HEK293 (cell line): ENCODE results near the gene FGF12.

Experiments used
- SETDB1 ChIP-seq: IDR thresholded peaks from one replicate; pipeline ENCODE4 v1.6.1; 2017; ENCODE audit warnings: mild to moderate bottlenecking, low read length, moderate library complexity, mixed read lengths; ENCODE audit not compliant: insufficient read length
- ZNF16 ChIP-seq: fragments of 450-650 bp; formaldehyde crosslinking; IDR thresholded peaks from 2 replicates; pipeline ENCODE4 v1.5.1; 2016; ENCODE audit warnings: low read depth, missing biosample characterization, missing genetic modification characterization
- ZNF274 ChIP-seq, 2 experiments: fragments of 200-500 bp in 1 of 2; fragments of 450-650 bp in 1 of 2; sonication (Bioruptor generic) in 1 of 2; formaldehyde crosslinking in 1 of 2; IDR thresholded peaks; 2 replicates each; pipeline versions ENCODE4 v1.5.1 to v1.6.1; 2014 to 2016; ENCODE audit warnings: borderline replicate concordance in 1 of 2, inconsistent platforms in 1 of 2, low read length in 1 of 2, missing biosample characterization in 1 of 2, missing genetic modification characterization in 1 of 2
- ZNF391 ChIP-seq: fragments of 450-650 bp; formaldehyde crosslinking; IDR thresholded peaks from 2 replicates; pipeline ENCODE4 v1.5.1; 2016; ENCODE audit warnings: low read depth, missing biosample characterization, missing genetic modification characterization, borderline replicate concordance
- ZNF501 ChIP-seq: fragments of 450-650 bp; formaldehyde crosslinking; IDR thresholded peaks from 2 replicates; pipeline ENCODE4 v1.5.1; 2016; ENCODE audit warnings: missing biosample characterization, missing genetic modification characterization
- ZNF514 ChIP-seq: fragments of 450-650 bp; formaldehyde crosslinking; IDR thresholded peaks from 2 replicates; pipeline ENCODE4 v1.5.1; 2016; ENCODE audit warnings: missing biosample characterization, missing genetic modification characterization
- ZNF629 ChIP-seq: fragments of 450-650 bp; formaldehyde crosslinking; IDR thresholded peaks from 2 replicates; pipeline ENCODE4 v1.5.1; 2017; ENCODE audit warnings: missing biosample characterization, missing genetic modification characterization
- ZNF747 ChIP-seq: fragments of 450-650 bp; formaldehyde crosslinking; IDR thresholded peaks from 2 replicates; pipeline ENCODE4 v1.5.1; 2016; ENCODE audit warnings: missing biosample characterization, missing genetic modification characterization
- ZNF785 ChIP-seq: fragments of 450-650 bp; formaldehyde crosslinking; IDR thresholded peaks from 2 replicates; pipeline ENCODE4 v1.5.1; 2016; ENCODE audit warnings: missing biosample characterization, missing genetic modification characterization
- TF ChIP-seq, protein P1 (sequence below): fragments of 450-650 bp; formaldehyde crosslinking; IDR thresholded peaks from 2 replicates; pipeline ENCODE4 v1.5.1; 2016; ENCODE audit warnings: missing biosample characterization, missing genetic modification characterization
- TF ChIP-seq, protein P2 (sequence below): fragments of 450-650 bp; formaldehyde crosslinking; IDR thresholded peaks from 2 replicates; pipeline ENCODE4 v1.5.1; 2016; ENCODE audit warnings: missing biosample characterization, missing genetic modification characterization
- TF ChIP-seq, protein P3 (sequence below): fragments of 450-650 bp; formaldehyde crosslinking; IDR thresholded peaks from 2 replicates; pipeline ENCODE4 v1.5.1; 2016; ENCODE audit warnings: missing biosample characterization, missing genetic modification characterization, borderline replicate concordance

DNA sequence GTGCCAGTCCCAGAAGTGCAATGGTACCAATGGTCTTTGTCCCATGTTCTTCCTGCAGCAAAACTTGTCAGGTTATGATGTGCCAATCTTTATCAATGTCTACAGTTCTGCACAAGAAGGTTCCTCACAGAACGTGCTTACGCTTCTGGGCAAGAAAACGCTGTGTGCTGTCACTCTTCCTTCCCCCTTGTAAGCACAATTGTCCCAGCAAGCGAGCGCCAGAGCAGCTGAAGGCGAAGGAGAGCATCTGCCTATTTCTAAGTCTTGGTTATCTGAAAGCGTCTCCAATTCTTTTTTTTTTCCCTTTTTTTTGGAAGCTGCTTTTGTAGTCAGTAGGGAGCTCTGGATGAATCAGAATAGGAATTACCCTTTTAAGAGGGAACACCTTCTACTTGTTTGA lies 514.4 kb downstream of the FGF12 start:
- TF ChIP-seq, protein P1, sequence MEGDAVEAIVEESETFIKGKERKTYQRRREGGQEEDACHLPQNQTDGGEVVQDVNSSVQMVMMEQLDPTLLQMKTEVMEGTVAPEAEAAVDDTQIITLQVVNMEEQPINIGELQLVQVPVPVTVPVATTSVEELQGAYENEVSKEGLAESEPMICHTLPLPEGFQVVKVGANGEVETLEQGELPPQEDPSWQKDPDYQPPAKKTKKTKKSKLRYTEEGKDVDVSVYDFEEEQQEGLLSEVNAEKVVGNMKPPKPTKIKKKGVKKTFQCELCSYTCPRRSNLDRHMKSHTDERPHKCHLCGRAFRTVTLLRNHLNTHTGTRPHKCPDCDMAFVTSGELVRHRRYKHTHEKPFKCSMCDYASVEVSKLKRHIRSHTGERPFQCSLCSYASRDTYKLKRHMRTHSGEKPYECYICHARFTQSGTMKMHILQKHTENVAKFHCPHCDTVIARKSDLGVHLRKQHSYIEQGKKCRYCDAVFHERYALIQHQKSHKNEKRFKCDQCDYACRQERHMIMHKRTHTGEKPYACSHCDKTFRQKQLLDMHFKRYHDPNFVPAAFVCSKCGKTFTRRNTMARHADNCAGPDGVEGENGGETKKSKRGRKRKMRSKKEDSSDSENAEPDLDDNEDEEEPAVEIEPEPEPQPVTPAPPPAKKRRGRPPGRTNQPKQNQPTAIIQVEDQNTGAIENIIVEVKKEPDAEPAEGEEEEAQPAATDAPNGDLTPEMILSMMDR: no peak
- TF ChIP-seq, protein P2, sequence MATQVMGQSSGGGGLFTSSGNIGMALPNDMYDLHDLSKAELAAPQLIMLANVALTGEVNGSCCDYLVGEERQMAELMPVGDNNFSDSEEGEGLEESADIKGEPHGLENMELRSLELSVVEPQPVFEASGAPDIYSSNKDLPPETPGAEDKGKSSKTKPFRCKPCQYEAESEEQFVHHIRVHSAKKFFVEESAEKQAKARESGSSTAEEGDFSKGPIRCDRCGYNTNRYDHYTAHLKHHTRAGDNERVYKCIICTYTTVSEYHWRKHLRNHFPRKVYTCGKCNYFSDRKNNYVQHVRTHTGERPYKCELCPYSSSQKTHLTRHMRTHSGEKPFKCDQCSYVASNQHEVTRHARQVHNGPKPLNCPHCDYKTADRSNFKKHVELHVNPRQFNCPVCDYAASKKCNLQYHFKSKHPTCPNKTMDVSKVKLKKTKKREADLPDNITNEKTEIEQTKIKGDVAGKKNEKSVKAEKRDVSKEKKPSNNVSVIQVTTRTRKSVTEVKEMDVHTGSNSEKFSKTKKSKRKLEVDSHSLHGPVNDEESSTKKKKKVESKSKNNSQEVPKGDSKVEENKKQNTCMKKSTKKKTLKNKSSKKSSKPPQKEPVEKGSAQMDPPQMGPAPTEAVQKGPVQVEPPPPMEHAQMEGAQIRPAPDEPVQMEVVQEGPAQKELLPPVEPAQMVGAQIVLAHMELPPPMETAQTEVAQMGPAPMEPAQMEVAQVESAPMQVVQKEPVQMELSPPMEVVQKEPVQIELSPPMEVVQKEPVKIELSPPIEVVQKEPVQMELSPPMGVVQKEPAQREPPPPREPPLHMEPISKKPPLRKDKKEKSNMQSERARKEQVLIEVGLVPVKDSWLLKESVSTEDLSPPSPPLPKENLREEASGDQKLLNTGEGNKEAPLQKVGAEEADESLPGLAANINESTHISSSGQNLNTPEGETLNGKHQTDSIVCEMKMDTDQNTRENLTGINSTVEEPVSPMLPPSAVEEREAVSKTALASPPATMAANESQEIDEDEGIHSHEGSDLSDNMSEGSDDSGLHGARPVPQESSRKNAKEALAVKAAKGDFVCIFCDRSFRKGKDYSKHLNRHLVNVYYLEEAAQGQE (tag by site-specific recombination): no peak
- TF ChIP-seq ZNF747 (tag by site-specific recombination) (no peak), ZNF785 (tag by site-specific recombination) (no peak), ZNF514 (tag by site-specific recombination) (no peak), ZNF501 (tag by site-specific recombination) (no peak), ZNF274 (IDR thresholded peaks at IDR 0.05; ENCODE audit: low read length) (no peak), ZNF274 (tag by site-specific recombination; IDR thresholded peaks at IDR 0.05; ENCODE audit: borderline replicate concordance) (no peak), ZNF629 (tag by site-specific recombination) (no peak), ZNF391 (tag by site-specific recombination) (no peak), SETDB1 (no peak), ZNF16 (tag by site-specific recombination) (no peak)
- TF ChIP-seq, protein P3, sequence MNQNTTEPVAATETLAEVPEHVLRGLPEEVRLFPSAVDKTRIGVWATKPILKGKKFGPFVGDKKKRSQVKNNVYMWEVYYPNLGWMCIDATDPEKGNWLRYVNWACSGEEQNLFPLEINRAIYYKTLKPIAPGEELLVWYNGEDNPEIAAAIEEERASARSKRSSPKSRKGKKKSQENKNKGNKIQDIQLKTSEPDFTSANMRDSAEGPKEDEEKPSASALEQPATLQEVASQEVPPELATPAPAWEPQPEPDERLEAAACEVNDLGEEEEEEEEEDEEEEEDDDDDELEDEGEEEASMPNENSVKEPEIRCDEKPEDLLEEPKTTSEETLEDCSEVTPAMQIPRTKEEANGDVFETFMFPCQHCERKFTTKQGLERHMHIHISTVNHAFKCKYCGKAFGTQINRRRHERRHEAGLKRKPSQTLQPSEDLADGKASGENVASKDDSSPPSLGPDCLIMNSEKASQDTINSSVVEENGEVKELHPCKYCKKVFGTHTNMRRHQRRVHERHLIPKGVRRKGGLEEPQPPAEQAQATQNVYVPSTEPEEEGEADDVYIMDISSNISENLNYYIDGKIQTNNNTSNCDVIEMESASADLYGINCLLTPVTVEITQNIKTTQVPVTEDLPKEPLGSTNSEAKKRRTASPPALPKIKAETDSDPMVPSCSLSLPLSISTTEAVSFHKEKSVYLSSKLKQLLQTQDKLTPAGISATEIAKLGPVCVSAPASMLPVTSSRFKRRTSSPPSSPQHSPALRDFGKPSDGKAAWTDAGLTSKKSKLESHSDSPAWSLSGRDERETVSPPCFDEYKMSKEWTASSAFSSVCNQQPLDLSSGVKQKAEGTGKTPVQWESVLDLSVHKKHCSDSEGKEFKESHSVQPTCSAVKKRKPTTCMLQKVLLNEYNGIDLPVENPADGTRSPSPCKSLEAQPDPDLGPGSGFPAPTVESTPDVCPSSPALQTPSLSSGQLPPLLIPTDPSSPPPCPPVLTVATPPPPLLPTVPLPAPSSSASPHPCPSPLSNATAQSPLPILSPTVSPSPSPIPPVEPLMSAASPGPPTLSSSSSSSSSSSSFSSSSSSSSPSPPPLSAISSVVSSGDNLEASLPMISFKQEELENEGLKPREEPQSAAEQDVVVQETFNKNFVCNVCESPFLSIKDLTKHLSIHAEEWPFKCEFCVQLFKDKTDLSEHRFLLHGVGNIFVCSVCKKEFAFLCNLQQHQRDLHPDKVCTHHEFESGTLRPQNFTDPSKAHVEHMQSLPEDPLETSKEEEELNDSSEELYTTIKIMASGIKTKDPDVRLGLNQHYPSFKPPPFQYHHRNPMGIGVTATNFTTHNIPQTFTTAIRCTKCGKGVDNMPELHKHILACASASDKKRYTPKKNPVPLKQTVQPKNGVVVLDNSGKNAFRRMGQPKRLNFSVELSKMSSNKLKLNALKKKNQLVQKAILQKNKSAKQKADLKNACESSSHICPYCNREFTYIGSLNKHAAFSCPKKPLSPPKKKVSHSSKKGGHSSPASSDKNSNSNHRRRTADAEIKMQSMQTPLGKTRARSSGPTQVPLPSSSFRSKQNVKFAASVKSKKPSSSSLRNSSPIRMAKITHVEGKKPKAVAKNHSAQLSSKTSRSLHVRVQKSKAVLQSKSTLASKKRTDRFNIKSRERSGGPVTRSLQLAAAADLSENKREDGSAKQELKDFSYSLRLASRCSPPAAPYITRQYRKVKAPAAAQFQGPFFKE: no peak
